GM21723 (cell line): ENCODE data around the gene CACNA1C.
"Not testable (repeated sequence)": the region's sequence is repeated elsewhere in the genome, so short reads cannot be mapped to it uniquely, and the experiment has no call there.

Experiments used
- ATAC-seq: cut with Tn5 transposase; IDR thresholded peaks from one replicate; pipeline ENCODE4 v1.9.1; 2021; ENCODE audit warnings: mild to moderate bottlenecking, moderate library complexity; ENCODE audit not compliant: unreplicated experiment

CACNA1C gene

DNA sequence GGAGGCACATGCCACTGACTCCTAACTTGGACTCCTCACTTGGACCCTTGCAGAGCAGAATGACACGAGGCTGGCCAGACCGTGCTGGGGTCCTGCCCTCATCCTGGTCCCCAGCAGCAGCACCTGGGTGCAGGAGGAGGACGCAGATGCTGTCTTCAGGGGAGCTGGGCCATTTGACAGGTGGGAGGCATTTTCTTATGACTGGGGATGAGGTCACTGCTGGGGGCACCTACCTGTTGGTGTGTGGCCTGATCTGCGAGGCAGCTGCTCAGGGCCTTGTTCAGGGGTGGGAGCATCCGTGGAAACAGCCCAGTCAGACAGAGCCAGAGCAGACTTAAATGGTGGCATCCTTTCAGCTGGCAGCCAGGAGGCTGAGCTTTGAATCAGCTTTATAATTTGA lies 57.3 kb downstream of the CACNA1C start:
- ATAC-seq = no peak

DNA sequence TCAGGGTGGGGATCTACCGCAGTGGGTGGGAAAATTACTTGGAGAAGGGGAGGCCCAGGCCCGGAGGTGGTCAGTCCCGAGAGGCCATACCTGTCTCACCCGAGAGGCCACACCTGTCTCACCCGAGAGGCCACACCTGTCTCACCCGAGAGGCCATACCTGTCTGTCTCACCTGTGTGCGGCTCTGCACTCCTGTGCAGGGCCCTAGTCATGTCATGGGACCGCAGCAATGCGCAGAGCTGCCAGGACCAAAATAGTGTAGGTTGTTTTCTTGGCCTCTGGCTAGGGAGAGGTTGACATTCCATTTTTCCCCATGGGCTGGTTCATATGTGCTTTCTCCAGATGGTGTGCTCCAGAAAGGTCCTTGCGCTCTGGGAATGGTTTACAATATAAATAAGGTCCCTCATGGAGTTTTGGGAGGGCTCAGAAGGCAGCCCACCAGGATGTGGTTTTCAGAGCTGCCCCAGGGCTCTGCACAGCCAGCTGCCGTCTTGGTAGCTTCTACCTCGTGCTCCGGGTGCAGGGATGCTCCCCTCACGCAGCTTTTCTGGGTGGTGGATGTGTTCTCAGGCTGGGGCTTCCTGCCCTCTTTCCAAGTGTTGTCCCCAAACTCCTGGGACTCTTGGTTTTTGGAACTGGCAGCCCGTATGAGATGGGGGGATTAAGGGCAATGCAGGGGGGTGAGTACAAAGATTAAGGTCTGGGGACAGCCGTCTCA lies 58.2 kb downstream of the CACNA1C start:
- no peak for ATAC-seq

- no peak for ATAC-seq
These were observed 59.0 kb downstream of the CACNA1C start for GRCh38 chr12:2111826-2112225.

DNA sequence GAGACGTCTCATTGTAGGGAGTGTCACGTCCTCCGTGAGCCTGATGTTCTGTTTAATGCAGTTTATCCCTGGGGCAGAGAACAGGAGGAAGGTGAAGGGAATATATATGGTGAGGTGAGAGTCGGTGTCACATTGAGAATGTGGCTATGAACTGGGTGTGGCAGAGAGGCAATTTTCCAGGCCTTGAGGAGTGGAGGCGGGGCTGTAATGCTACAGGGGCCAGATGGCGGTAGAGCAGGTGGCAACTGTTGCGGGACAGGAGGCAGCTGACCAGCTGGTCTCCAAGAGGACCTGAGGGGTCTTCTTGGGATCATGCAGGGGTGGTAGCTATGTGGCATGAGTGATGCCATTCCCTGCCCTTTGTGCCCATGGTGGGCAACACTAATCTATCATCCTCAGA lies 59.6 kb downstream of the CACNA1C start:
- no peak for ATAC-seq

GRCh38 chr12:2113119-2113912 lies 60.5 kb downstream of the CACNA1C start:
- no peak for ATAC-seq

DNA sequence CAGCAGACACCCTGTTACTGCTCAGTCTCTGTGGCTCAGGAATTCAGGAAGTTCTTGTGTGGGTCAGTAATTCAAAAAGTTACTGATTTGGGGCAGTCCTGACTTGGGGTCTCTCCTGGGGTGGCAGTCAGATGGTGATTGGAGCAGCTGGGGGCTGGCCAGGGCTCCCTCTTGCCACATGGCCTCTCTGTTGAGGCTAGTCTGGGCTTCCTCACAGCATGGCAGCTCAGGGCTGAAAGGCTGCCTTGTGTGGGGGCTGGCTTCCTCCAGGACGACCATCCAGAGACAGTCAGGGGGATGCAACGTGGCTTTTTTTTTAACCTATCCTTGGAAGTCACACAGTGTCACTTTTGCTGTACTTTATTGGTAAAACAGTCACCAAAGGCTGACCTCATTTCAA lies 61.3 kb downstream of the CACNA1C start:
- ATAC-seq = no peak

GRCh38 chr12:2115101-2115845 lies 62.5 kb downstream of the CACNA1C start:
- no peak for ATAC-seq

DNA sequence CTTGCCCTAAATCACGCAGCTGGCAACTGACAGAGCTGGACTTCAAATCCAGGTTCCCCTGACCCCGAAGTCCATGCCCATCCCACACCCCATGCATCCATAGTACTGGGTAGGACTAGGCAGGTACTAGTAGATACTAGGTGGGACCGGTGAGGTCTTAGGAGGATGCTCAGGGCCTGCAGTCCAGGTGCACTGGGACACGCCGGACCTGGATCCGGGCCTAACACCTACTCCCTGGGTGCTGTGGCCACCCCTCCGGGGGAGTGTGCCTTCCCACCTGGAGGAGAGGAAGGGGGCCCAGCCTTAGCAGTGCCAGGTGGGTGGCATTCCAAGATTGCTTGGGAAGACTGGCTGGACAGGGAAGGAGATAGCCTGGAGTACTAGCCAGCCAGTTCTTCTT lies 64.8 kb downstream of the CACNA1C start:
- ATAC-seq = no peak

GRCh38 chr12:2118061-2118460 lies 65.3 kb downstream of the CACNA1C start:
- no peak for ATAC-seq

- no peak for ATAC-seq
These were observed 65.9 kb downstream of the CACNA1C start for GRCh38 chr12:2118481-2119255.

GRCh38 chr12:2119266-2119665 lies 66.5 kb downstream of the CACNA1C start:
- ATAC-seq = no peak

DNA sequence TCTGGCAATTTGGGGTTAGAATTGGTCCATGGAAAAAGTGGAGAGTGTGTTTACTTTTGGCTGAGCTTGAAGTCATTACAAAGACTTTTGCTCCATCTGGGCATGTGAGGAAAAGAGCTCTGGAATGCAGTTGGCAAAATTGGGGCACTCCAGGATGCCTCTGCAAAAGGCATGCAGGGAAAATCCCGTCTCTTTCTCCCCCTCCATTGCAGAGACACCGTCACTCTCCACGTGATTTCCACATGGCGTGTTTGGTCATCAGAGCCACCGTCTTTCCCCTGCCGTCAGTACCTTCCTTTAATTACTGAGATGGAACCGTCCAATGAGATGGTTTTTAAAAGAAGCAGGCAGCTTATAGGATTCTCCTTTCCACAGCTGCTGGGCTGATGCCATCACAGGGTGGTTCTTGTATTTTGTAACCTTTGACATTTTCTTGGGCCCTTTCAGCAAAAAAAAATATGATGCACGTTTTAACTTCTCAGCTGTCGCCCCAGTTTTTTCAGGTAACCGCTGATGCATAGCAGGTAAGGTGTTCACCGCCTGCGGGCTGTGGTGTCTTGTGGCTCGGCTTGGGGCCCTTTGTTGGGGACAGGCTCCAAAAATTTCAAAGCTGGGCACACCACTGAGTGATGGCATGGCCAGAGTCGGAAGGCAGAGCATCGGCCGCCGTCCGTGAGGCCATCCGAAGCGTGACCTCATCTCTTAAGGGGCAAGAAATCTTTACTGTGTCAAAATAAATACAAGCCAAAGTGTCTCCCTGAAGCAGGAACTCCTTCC lies 68.4 kb downstream of the CACNA1C start:
- ATAC-seq = no peak

DNA sequence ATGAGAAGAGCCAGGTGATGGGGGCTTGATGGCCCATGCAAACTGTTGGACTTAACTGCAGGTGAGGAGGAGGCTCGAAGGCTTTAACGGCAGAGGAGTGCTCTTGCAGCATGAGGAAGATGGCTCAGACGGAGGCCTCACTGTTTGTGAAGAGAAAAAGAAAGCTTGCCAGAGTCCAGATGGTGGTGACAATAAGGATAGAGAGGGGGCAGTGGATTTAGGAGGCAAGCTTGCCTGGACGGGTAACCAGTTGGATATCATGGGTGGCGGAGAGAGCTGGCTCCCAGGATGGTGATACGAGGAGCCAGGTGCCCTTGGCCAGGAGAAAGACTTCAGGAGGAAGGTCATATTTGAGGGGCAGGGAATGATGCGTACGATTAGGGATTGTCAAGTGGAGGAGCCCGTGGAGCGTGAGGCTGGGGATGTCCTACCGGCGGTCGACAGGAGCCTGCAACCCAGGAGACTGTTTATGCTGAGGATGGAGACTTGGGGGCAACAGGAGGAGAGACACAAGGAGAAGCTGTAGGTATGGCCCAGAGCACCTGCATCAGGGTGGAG lies 71.8 kb downstream of the CACNA1C start:
- ATAC-seq = no peak

DNA sequence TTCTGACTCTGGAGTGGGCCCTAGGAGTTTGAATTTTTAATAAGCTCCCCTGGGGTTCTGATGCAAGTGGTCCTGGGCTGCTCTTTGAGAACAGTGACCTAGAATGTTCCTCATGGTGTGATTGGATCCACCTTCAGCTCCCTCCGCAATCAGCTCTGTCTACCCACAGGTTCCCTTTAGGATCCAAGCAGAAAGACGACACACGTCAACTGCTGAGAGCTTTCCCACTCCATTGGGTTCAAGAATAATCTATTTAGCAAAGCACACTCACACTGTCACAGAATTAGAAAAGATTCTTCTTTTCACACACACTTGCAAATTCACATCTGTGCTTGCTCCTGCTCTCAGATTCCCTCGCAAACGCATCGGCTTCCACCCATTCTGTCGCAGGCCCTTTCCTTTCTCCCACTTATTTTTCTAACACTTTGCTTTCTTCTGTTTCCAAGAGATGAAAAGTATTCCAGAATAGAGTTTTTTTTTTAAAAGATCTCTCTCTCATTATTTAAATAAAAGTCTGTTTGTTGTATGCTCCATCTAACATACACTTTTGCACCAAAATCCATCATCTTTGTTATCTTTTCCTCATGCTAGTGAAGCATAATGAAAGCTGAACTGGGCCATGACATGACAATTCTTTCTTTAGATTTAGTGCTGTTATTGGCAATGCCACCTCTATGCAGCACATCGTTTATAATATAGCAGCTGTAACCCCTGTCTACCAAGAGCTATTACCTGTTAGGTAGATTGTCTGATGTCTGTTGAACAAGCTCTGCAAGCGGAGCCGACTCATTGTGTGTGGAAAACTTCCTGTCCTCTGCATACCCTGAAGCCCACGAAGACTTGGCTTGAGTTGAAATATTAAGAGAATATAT lies 73.1 kb downstream of the CACNA1C start:
- no peak for ATAC-seq

DNA sequence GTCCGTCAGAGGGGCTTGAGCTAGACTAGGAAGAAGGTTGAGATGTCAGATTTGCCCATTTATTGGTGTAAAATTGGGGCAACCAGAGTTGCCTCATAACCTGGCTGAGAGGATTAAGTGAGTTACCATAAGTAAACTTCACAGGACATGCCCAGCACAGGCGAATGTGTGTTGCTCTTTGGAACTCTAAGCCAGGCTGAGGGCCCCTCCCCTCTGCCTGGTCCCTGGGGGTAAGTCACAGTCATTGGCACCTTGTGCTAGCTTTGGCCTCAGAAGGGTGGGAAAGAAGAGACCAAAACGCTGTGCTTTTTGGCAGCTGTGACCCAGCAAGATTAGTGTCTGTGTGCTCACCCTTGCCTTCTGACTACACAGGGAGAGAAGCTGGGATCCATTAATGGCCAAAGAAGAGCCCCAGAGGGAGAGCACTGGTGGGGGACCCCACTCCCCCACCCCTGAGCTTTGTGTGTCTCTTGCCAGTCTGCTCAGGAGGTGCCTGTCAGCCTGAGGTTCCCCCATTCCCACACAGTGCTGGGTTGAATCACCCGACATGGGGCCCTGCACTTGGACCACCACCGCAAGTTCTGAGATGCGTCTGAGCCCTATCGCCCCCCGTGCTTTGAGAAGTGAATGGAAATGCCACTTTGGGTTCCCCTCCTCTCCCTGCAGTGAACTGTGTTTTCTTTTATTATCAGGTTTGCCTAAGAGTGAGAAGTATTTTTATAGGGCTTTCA lies 74.1 kb downstream of the CACNA1C start:
- no peak for ATAC-seq

GRCh38 chr12:2129076-2129475 lies 76.3 kb downstream of the CACNA1C start:
- no peak for ATAC-seq

- ATAC-seq = not testable (repeated sequence)
These were observed 83.1 kb downstream of the CACNA1C start for GRCh38 chr12:2135661-2136418.

- ATAC-seq = no peak
These were observed 84.1 kb downstream of the CACNA1C start for GRCh38 chr12:2136901-2137300.
